HEK293 (cell line): ENCODE data around the gene DYNLT4.

Experiments used
- GLIS2 ChIP-seq: fragments of 450-650 bp; formaldehyde crosslinking; IDR thresholded peaks from 2 replicates; pipeline ENCODE4 v1.5.1; 2016; ENCODE audit warnings: missing biosample characterization, missing genetic modification characterization
- KLF1 ChIP-seq: fragments of 450-650 bp; formaldehyde crosslinking; IDR thresholded peaks from 2 replicates; pipeline ENCODE4 v1.5.1; 2016; ENCODE audit warnings: missing biosample characterization, missing genetic modification characterization
- SP3 ChIP-seq: fragments of 450-650 bp; formaldehyde crosslinking; IDR thresholded peaks from 2 replicates; pipeline ENCODE4 v1.5.1; 2016; ENCODE audit warnings: missing biosample characterization, missing genetic modification characterization
- ZBTB48 ChIP-seq: fragments of 450-650 bp; formaldehyde crosslinking; IDR thresholded peaks from 2 replicates; pipeline ENCODE4 v1.5.1; 2016; ENCODE audit warnings: missing biosample characterization, missing genetic modification characterization
- ZEB2 ChIP-seq: fragments of 450-650 bp; formaldehyde crosslinking; IDR thresholded peaks from 2 replicates; pipeline ENCODE4 v1.5.1; 2016; ENCODE audit warnings: missing biosample characterization, missing genetic modification characterization
- ZNF121 ChIP-seq: fragments of 450-650 bp; formaldehyde crosslinking; IDR thresholded peaks from 2 replicates; pipeline ENCODE4 v1.5.1; 2016; ENCODE audit warnings: missing biosample characterization, missing genetic modification characterization
- ZNF132 ChIP-seq: fragments of 450-650 bp; formaldehyde crosslinking; IDR thresholded peaks from 2 replicates; pipeline ENCODE4 v1.5.1; 2017; ENCODE audit warnings: missing biosample characterization, missing genetic modification characterization, borderline replicate concordance
- ZNF530 ChIP-seq: fragments of 450-650 bp; formaldehyde crosslinking; IDR thresholded peaks from 2 replicates; pipeline ENCODE4 v1.5.1; 2016; ENCODE audit warnings: low read depth, missing biosample characterization, missing genetic modification characterization
- ZNF549 ChIP-seq: fragments of 450-650 bp; IDR thresholded peaks from 2 replicates; pipeline ENCODE4 v1.5.1; 2018; ENCODE audit warnings: missing biosample characterization, missing genetic modification characterization, mild to moderate bottlenecking, inconsistent platforms, moderate library complexity
- ZNF629 ChIP-seq: fragments of 450-650 bp; formaldehyde crosslinking; IDR thresholded peaks from 2 replicates; pipeline ENCODE4 v1.5.1; 2017; ENCODE audit warnings: missing biosample characterization, missing genetic modification characterization
- ZNF777 ChIP-seq: fragments of 450-650 bp; formaldehyde crosslinking; IDR thresholded peaks from 2 replicates; pipeline ENCODE4 v1.5.1; 2017; ENCODE audit warnings: missing biosample characterization, missing genetic modification characterization, borderline replicate concordance
- ZNF837 ChIP-seq: fragments of 450-650 bp; formaldehyde crosslinking; IDR thresholded peaks from 2 replicates; pipeline ENCODE4 v1.5.1; 2016; ENCODE audit warnings: missing biosample characterization, missing genetic modification characterization
- ZSCAN16 ChIP-seq: fragments of 450-650 bp; formaldehyde crosslinking; IDR thresholded peaks from 2 replicates; pipeline ENCODE4 v1.5.1; 2016; ENCODE audit warnings: missing biosample characterization, missing genetic modification characterization
- TF ChIP-seq, protein P1 (sequence below): fragments of 450-650 bp; formaldehyde crosslinking; IDR thresholded peaks from 2 replicates; pipeline ENCODE4 v1.5.1; 2016; ENCODE audit warnings: missing biosample characterization, missing genetic modification characterization
- TF ChIP-seq, protein P2 (sequence below): fragments of 450-650 bp; formaldehyde crosslinking; IDR thresholded peaks from 2 replicates; pipeline ENCODE4 v1.5.1; 2016; ENCODE audit warnings: missing biosample characterization, missing genetic modification characterization
- TF ChIP-seq, protein P3 (sequence below): fragments of 450-650 bp; formaldehyde crosslinking; IDR thresholded peaks from 2 replicates; pipeline ENCODE4 v1.5.1; 2016; ENCODE audit warnings: missing biosample characterization, missing genetic modification characterization
- TF ChIP-seq, protein P4 (sequence below): fragments of 450-650 bp; formaldehyde crosslinking; conservative IDR thresholded peaks from 2 replicates; pipeline ENCODE4 v1.5.1; 2016; ENCODE audit warnings: low read depth, missing biosample characterization, missing genetic modification characterization
- TF ChIP-seq, protein P5 (sequence below): fragments of 450-650 bp; formaldehyde crosslinking; IDR thresholded peaks from 2 replicates; pipeline ENCODE4 v1.5.1; 2016; ENCODE audit warnings: missing biosample characterization, missing genetic modification characterization, borderline replicate concordance
- TF ChIP-seq, protein P6 (sequence below): fragments of 450-650 bp; formaldehyde crosslinking; optimal IDR thresholded peaks from 2 replicates; pipeline ENCODE3; 2016; ENCODE audit warnings: missing biosample characterization, mild to moderate bottlenecking, missing genetic modification characterization
- TF ChIP-seq, protein P7 (sequence below): fragments of 450-650 bp; formaldehyde crosslinking; IDR thresholded peaks from 2 replicates; pipeline ENCODE4 v1.5.1; 2016; ENCODE audit warnings: missing biosample characterization, missing genetic modification characterization

The DYNLT4 gene

DNA sequence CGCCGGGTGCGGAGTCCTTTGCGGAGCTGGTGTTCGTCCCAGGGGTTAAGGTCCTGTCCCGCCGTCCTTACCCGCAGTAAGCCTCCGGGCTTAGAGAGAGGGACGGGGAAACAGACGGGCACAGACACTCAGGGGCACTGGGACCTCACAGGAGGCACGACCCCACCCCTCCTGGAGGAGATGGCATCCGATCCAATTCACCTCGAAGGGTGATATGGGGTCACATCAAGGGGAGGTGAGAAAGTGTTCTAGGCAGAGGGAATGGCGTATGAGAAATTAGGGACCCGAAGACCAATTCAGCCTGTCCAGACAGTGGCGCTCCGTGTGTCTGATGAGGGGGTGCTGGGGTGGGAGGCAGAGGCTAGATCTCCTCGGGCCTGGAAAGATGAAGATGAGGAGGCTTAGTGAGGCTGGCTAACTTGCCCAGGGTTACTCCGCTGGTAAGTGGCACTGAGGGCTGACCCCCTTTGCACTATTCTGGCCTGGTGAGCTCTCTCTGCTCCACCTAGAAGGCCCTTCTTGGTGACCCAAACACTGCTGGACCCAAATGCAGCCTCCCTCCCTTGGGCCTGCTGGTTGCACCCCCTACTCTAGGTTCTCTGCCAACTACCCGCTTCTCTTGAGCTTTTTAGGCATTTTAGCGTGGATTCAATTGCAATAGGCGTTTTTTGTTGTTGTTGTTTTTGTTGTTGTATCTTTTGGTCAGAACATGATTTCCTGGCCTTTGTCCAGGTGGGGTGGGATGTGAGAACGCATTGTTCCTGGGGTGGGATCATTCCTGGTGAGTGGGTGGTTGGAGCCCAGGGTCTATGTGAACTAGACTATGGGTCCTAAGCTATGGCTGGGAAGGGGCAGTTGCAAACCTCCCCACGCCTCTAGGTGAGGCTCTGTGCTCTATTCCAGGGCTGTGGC lies 13.4 kb upstream of the DYNLT4 start (continued):
- TF ChIP-seq, protein P1, sequence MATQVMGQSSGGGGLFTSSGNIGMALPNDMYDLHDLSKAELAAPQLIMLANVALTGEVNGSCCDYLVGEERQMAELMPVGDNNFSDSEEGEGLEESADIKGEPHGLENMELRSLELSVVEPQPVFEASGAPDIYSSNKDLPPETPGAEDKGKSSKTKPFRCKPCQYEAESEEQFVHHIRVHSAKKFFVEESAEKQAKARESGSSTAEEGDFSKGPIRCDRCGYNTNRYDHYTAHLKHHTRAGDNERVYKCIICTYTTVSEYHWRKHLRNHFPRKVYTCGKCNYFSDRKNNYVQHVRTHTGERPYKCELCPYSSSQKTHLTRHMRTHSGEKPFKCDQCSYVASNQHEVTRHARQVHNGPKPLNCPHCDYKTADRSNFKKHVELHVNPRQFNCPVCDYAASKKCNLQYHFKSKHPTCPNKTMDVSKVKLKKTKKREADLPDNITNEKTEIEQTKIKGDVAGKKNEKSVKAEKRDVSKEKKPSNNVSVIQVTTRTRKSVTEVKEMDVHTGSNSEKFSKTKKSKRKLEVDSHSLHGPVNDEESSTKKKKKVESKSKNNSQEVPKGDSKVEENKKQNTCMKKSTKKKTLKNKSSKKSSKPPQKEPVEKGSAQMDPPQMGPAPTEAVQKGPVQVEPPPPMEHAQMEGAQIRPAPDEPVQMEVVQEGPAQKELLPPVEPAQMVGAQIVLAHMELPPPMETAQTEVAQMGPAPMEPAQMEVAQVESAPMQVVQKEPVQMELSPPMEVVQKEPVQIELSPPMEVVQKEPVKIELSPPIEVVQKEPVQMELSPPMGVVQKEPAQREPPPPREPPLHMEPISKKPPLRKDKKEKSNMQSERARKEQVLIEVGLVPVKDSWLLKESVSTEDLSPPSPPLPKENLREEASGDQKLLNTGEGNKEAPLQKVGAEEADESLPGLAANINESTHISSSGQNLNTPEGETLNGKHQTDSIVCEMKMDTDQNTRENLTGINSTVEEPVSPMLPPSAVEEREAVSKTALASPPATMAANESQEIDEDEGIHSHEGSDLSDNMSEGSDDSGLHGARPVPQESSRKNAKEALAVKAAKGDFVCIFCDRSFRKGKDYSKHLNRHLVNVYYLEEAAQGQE (tag by site-specific recombination) = no peak
- TF ChIP-seq, protein P2, sequence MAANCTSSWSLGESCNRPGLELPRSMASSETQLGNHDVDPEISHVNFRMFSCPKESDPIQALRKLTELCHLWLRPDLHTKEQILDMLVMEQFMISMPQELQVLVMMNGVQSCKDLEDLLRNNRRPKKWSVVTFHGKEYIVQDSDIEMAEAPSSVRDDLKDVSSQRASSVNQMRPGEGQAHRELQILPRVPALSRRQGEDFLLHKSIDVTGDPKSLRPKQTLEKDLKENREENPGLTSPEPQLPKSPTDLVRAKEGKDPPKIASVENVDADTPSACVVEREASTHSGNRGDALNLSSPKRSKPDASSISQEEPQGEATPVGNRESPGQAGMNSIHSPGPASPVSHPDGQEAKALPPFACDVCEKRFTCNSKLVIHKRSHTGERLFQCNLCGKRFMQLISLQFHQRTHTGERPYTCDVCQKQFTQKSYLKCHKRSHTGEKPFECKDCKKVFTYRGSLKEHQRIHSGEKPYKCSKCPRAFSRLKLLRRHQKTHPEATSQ (tag by site-specific recombination) = no peak
- TF ChIP-seq, protein P3, sequence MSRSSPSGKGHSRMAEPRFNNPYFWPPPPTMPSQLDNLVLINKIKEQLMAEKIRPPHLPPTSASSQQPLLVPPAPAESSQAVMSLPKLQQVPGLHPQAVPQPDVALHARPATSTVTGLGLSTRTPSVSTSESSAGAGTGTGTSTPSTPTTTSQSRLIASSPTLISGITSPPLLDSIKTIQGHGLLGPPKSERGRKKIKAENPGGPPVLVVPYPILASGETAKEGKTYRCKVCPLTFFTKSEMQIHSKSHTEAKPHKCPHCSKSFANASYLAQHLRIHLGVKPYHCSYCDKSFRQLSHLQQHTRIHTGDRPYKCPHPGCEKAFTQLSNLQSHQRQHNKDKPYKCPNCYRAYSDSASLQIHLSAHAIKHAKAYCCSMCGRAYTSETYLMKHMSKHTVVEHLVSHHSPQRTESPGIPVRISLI (tag by site-specific recombination) = no peak
- TF ChIP-seq ZSCAN16 (tag by site-specific recombination) (no peak), ZNF629 (tag by site-specific recombination) (no peak), ZNF530 (tag by site-specific recombination) (no peak), ZNF549 (tag by site-specific recombination) (no peak), ZNF837 (tag by site-specific recombination) (no peak), ZNF121 (tag by site-specific recombination) (no peak), ZEB2 (tag by site-specific recombination) (no peak), ZNF777 (tag by site-specific recombination) (0 out of 2 replicates have a peak, but pooled peaks have one; percentile 44), KLF1 (tag by site-specific recombination) (no peak), SP3 (tag by site-specific recombination) (no peak), ZBTB48 (tag by site-specific recombination) (no peak; the same call in 1 of the 2 replicates), GLIS2 (tag by site-specific recombination) (peak; percentile 91), ZNF132 (tag by site-specific recombination) (no peak)
- TF ChIP-seq, protein P4, sequence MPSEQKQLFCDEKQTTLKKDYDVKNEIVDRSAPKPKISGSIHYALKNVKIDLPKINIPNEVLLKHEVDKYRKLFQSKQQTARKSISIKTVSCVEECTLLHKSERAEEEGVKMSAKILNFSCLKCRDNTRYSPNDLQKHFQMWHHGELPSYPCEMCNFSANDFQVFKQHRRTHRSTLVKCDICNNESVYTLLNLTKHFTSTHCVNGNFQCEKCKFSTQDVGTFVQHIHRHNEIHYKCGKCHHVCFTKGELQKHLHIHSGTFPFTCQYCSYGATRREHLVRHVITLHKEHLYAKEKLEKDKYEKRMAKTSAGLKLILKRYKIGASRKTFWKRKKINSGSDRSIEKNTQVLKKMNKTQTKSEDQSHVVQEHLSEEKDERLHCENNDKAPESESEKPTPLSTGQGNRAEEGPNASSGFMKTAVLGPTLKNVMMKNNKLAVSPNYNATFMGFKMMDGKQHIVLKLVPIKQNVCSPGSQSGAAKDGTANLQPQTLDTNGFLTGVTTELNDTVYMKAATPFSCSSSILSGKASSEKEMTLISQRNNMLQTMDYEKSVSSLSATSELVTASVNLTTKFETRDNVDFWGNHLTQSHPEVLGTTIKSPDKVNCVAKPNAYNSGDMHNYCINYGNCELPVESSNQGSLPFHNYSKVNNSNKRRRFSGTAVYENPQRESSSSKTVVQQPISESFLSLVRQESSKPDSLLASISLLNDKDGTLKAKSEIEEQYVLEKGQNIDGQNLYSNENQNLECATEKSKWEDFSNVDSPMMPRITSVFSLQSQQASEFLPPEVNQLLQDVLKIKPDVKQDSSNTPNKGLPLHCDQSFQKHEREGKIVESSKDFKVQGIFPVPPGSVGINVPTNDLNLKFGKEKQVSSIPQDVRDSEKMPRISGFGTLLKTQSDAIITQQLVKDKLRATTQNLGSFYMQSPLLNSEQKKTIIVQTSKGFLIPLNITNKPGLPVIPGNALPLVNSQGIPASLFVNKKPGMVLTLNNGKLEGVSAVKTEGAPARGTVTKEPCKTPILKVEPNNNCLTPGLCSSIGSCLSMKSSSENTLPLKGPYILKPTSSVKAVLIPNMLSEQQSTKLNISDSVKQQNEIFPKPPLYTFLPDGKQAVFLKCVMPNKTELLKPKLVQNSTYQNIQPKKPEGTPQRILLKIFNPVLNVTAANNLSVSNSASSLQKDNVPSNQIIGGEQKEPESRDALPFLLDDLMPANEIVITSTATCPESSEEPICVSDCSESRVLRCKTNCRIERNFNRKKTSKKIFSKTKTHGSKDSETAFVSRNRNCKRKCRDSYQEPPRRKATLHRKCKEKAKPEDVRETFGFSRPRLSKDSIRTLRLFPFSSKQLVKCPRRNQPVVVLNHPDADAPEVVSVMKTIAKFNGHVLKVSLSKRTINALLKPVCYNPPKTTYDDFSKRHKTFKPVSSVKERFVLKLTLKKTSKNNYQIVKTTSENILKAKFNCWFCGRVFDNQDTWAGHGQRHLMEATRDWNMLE (tag by site-specific recombination) = no peak
- TF ChIP-seq, protein P5, sequence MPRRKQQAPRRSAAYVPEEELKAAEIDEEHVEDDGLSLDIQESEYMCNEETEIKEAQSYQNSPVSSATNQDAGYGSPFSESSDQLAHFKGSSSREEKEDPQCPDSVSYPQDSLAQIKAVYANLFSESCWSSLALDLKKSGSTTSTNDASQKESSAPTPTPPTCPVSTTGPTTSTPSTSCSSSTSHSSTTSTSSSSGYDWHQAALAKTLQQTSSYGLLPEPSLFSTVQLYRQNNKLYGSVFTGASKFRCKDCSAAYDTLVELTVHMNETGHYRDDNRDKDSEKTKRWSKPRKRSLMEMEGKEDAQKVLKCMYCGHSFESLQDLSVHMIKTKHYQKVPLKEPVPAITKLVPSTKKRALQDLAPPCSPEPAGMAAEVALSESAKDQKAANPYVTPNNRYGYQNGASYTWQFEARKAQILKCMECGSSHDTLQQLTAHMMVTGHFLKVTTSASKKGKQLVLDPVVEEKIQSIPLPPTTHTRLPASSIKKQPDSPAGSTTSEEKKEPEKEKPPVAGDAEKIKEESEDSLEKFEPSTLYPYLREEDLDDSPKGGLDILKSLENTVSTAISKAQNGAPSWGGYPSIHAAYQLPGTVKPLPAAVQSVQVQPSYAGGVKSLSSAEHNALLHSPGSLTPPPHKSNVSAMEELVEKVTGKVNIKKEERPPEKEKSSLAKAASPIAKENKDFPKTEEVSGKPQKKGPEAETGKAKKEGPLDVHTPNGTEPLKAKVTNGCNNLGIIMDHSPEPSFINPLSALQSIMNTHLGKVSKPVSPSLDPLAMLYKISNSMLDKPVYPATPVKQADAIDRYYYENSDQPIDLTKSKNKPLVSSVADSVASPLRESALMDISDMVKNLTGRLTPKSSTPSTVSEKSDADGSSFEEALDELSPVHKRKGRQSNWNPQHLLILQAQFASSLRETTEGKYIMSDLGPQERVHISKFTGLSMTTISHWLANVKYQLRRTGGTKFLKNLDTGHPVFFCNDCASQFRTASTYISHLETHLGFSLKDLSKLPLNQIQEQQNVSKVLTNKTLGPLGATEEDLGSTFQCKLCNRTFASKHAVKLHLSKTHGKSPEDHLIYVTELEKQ = no peak
- TF ChIP-seq, protein P6, sequence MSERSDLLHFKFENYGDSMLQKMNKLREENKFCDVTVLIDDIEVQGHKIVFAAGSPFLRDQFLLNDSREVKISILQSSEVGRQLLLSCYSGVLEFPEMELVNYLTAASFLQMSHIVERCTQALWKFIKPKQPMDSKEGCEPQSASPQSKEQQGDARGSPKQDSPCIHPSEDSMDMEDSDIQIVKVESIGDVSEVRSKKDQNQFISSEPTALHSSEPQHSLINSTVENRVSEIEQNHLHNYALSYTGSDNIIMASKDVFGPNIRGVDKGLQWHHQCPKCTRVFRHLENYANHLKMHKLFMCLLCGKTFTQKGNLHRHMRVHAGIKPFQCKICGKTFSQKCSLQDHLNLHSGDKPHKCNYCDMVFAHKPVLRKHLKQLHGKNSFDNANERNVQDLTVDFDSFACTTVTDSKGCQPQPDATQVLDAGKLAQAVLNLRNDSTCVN (tag by site-specific recombination) = peak; percentile 38
- TF ChIP-seq, protein P7, sequence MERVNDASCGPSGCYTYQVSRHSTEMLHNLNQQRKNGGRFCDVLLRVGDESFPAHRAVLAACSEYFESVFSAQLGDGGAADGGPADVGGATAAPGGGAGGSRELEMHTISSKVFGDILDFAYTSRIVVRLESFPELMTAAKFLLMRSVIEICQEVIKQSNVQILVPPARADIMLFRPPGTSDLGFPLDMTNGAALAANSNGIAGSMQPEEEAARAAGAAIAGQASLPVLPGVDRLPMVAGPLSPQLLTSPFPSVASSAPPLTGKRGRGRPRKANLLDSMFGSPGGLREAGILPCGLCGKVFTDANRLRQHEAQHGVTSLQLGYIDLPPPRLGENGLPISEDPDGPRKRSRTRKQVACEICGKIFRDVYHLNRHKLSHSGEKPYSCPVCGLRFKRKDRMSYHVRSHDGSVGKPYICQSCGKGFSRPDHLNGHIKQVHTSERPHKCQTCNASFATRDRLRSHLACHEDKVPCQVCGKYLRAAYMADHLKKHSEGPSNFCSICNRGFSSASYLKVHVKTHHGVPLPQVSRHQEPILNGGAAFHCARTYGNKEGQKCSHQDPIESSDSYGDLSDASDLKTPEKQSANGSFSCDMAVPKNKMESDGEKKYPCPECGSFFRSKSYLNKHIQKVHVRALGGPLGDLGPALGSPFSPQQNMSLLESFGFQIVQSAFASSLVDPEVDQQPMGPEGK (tag by site-specific recombination) = no peak
